ENCODE measurements around the gene ZNF845. TPM values are rescaled to one million over a fixed set of nuclear protein-coding genes. Genes with fewer than 3 reads are reported as not detected.
A peak's percentile ranks its signal among the peaks of the same experiment; 100 is the strongest.
"Not testable (repeated sequence)": the region's sequence is repeated elsewhere in the genome, so short reads cannot be mapped to it uniquely, and the experiment has no call there.

Gene ZNF845
- total RNA-seq, 4 donors from 2014 or later: 4.8 to 8.4 (median 5.6) TPM

DNA sequence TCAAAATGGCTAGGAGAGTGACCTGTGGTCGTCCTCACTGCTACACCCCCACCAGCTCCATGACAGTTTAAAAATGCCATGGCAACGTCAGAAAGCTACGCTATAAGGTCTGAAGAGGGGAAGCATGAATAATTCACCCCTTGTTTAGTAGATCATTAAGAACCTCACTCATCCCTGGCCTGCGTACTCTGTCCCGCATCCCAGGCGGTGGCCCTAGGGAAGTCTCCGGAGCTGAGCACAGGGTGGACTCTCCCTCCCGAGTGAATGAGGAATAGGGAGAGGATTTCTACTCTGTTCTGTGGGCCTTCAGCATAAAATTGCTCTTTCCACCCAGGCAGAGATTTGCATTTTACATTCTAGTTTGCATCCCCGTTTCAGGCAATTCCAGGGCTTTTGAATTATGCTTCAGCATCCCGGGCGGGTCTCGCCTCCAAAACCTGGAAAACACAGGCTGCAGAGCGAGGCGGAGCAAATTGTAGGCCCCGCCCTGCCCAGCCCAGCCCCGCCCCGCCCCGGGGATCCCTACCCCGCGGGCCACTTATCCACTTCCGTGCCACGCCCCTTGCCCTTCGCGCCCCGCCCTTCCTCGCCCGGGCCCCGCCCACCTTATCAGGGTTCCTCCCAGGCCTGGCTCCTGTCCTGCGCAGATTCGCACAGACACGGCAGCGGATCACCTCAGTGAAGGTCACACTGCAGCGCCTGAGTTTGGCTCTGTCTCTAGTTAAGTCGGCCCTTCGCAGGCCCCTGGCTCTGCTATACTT is 24.5 kb downstream of the ZNF845 start:
- DNase-seq (ENCODE audit: low spot score) (no peak), ATAC-seq (ENCODE audit: low FRiP score) (no peak)
- TF ChIP-seq, protein P1, sequence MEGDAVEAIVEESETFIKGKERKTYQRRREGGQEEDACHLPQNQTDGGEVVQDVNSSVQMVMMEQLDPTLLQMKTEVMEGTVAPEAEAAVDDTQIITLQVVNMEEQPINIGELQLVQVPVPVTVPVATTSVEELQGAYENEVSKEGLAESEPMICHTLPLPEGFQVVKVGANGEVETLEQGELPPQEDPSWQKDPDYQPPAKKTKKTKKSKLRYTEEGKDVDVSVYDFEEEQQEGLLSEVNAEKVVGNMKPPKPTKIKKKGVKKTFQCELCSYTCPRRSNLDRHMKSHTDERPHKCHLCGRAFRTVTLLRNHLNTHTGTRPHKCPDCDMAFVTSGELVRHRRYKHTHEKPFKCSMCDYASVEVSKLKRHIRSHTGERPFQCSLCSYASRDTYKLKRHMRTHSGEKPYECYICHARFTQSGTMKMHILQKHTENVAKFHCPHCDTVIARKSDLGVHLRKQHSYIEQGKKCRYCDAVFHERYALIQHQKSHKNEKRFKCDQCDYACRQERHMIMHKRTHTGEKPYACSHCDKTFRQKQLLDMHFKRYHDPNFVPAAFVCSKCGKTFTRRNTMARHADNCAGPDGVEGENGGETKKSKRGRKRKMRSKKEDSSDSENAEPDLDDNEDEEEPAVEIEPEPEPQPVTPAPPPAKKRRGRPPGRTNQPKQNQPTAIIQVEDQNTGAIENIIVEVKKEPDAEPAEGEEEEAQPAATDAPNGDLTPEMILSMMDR (IDR thresholded peaks at IDR 0.05): no peak

DNA sequence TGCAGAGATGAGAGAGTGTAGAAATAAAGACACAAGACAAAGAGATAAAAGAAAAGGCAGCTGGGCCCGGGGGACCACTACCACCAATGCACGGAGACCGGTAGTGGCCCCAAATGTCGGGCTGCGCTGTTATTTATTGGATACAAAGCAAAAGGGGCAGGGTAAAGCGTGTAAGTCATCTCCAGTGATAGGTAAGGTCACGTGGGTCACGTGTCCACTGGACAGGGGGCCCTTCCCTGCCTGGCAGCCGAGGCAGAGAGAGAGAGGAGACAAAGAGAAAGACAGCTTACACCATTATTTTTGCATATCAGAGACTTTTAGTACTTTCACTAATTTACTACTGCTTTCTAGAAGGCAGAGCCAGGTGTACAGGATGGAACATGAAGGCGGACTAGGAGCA is 26.5 kb downstream of the ZNF845 start:
- not testable (repeated sequence) for DNase-seq (ENCODE audit: low spot score); ATAC-seq (ENCODE audit: low FRiP score)

DNA sequence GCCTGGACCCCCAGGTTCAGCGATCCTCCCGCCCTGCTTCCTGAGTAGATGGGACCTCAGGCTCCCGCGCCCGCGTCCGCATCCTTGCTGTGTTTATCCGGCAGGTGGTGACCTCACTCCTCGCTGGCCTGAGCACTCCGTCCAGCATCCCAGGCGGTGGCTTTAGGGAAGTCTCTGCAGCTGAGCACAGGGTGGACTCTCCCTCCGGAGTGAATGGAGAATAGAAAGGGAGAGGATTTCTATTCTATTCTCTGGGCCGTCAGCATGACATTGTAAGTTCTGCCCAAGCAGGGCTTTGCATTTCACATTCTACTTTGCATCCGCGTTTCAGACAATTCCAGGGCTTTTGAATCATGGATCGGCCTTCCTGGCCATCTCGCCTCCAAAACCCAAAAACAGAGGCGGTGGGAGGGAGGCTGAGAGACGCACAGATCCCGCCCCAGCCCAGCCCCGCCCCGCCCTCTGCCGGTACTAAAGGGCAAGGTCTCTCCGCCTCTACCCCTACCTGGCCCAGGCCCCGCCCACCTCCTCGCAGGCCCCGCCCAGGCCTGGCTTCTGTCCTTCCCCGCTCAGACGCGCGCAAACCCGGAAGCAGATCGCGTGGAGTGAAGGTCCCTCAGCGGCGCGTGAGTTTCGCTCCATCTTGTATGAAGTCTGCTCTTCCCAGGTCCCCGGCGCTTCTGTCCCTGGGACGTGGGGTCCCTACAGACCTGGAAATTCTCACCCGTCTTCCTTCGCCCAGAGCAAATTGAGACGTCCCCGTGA is 31.8 kb downstream of the ZNF845 start, which contains the start of gene ZNF525:
Gene ZNF525, plus strand, starts transcription at position 572 of the 765 bp plus-strand sequence. CDS start 6,577 bp downstream, outside the sequence.
- DNase-seq (ENCODE audit: low spot score) (peak; percentile 88), ATAC-seq (ENCODE audit: low FRiP score) (peak; percentile 100)
- TF ChIP-seq, protein P1 (IDR thresholded peaks at IDR 0.05): no peak

DNA sequence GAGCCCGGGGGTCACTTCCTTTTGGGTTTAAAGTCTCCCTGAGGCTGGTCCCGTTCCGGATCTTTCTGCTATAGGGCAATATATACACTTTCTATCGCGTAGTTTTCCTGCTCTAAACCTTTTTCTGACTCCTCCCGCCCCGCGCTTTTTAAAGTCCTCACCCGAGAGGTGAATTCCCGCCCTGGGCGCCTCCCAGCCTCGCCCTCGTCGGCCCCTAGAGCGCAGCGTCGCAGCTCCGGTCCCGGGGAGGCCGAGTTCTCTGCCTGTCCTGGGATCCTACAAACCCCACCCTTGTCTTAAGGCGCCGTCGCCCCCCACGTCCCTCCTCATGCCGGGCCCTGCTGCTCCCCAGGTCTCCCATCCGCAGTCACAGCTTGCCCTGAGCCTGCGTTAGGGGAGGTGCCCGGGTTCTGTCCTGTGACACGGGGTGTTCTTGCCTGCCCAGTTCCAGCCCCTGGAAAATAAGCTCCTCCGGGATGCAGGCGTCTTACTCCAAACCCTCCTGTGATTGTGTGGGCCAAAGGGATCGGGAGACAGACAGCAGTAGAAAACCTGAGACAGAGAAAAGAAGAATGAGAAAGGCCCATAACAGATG is 32.4 kb downstream of the ZNF845 start:
- TF ChIP-seq, protein P1 (IDR thresholded peaks at IDR 0.05): no peak
- peak; percentile 74 for ATAC-seq (ENCODE audit: low FRiP score)

DNA sequence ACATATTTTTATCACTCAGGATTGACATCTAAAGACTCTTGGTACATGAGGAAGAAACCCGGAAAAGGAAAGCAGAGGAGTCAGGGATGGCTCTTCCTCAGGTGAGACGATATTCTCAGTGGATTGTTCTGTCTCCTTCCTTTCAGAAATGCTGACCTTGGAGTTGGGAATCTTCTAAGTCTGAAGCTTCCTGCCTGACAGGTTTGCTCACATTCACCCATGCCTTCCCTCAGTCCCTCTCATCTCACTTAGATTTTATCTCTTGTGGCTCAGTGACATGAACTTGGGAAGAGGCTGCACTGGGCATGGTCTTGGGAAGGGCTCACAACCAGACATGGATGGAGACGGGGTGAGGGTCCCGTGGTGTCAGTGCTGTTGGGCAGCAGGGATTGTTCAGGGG is 38.6 kb downstream of the ZNF845 start:
- DNase-seq (ENCODE audit: low spot score): no peak
- TF ChIP-seq, protein P1 (IDR thresholded peaks at IDR 0.05): no peak
- no peak for ATAC-seq (ENCODE audit: low FRiP score)

More for the DNA sequence above, 32.4 kb downstream of the ZNF845 start:
- no peak for DNase-seq (ENCODE audit: low spot score)

DNA sequence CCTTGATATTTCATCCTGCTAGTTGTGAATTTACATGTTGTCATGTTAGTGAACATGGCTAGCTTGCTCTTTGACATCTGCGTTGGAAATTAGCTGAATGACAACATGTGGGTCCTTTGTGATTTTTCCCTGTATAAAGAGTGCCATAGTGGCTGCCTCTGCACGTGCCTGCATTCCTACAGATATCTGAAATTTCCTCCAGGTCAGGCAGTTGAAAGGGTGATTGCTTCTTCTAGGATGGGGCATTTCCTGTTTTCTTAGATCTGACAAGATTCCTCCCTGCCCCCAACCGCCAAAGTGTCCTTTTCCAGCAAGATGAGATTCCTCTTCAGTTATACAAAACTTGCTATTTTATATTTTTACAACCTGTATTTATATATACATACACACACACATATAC is 40.7 kb downstream of the ZNF845 start:
- TF ChIP-seq, protein P1 (IDR thresholded peaks at IDR 0.05): no peak
- no peak for ATAC-seq (ENCODE audit: low FRiP score)
- DNase-seq (ENCODE audit: low spot score): no peak

DNA sequence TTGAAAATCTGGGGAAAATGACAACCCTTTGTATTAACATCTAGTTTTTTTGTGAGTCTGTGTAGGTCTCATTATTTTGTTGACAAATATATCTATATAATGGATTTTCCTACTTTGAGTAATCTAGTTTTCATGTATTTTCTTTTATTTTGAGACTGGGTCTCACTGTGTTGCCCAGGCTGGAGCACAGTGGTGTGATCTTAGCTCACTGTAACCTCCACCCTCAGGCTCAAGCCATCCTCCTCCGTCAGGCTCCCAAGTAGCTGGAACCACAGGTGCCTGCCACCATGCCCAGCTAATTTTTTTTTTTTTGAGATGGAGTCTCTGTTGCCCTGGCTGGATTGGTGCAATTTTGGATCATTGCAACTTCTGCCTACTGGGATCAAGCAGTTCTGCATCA is 41.2 kb downstream of the ZNF845 start:
- DNase-seq (ENCODE audit: low spot score) (no peak), ATAC-seq (ENCODE audit: low FRiP score) (no peak)

More for the DNA sequence above, 41.2 kb downstream of the ZNF845 start:
- TF ChIP-seq, protein P1 (IDR thresholded peaks at IDR 0.05): no peak
